Fibroblast of gingiva (primary cell): ENCODE data around the gene HACD3.
"Not testable (repeated sequence)": the region's sequence is repeated elsewhere in the genome, so short reads cannot be mapped to it uniquely, and the experiment has no call there.

Source experiments
- DNase-seq: peaks from one replicate; pipeline ENCODE4 v3.0.0-alpha.2; 2011; ENCODE audit warnings: low read depth

Gene HACD3

GRCh38 chr15:65549288-65549687 is 19.0 kb downstream of the HACD3 start:
- not testable (repeated sequence) for DNase-seq

- peak; percentile 24 for DNase-seq
Measured at GRCh38 chr15:65550681-65551098, 20.4 kb downstream of the HACD3 start.

GRCh38 chr15:65551183-65551582 is 20.9 kb downstream of the HACD3 start:
- no peak for DNase-seq

GRCh38 chr15:65552851-65553250 is 22.6 kb downstream of the HACD3 start:
- not testable (repeated sequence) for DNase-seq

GRCh38 chr15:65553691-65554090 is 23.4 kb downstream of the HACD3 start:
- no peak for DNase-seq

- no peak for DNase-seq
Measured at GRCh38 chr15:65556622-65557021, 26.4 kb downstream of the HACD3 start.

- peak; percentile 32 for DNase-seq
Measured at GRCh38 chr15:65558336-65558735, 28.1 kb downstream of the HACD3 start.

GRCh38 chr15:65558997-65559760 is 28.9 kb downstream of the HACD3 start:
- DNase-seq = no peak

- DNase-seq = no peak
Measured at GRCh38 chr15:65559941-65560340, 29.7 kb downstream of the HACD3 start.

- no peak for DNase-seq
Measured at GRCh38 chr15:65561934-65562333, 31.7 kb downstream of the HACD3 start.

GRCh38 chr15:65569728-65570127 is 39.5 kb downstream of the HACD3 start:
- no peak for DNase-seq

- DNase-seq = no peak
Measured at GRCh38 chr15:65571971-65572370, 41.7 kb downstream of the HACD3 start.

GRCh38 chr15:65576664-65577063 is 46.4 kb downstream of the HACD3 start:
- peak; percentile 43 for DNase-seq

- DNase-seq = no peak
Measured at GRCh38 chr15:65577129-65577996, 47.1 kb downstream of the HACD3 start.

- DNase-seq = no peak
Measured at GRCh38 chr15:65578904-65579728, 48.9 kb downstream of the HACD3 start.

- DNase-seq = no peak
Measured at GRCh38 chr15:65579762-65580161, 49.5 kb downstream of the HACD3 start.

GRCh38 chr15:65580287-65580686 is 50.0 kb downstream of the HACD3 start:
- DNase-seq = peak; percentile 50

- DNase-seq = no peak
Measured at GRCh38 chr15:65583701-65584100, 53.4 kb downstream of the HACD3 start.

GRCh38 chr15:65584241-65584640 is 54.0 kb downstream of the HACD3 start:
- DNase-seq = no peak

- DNase-seq = no peak
Measured at GRCh38 chr15:65587094-65587493, 56.8 kb downstream of the HACD3 start.

- DNase-seq = no peak
Measured at GRCh38 chr15:65595960-65596359, 65.7 kb downstream of the HACD3 start.

GRCh38 chr15:65598468-65598867 is 68.2 kb downstream of the HACD3 start:
- no peak for DNase-seq
